Globus pallidus (tissue), 1 donor: Measurements from ENCODE around the gene BRCA1.
"Not testable (repeated sequence)": the region's sequence is repeated elsewhere in the genome, so short reads cannot be mapped to it uniquely, and the experiment has no call there.

ENCODE experiments used
- DNase-seq: peaks from one replicate; pipeline ENCODE4 v3.0.0-alpha.2; 2015; ENCODE audit warnings: low spot score

BRCA1 gene

GRCh38 chr17:43134774-43135453 lies 9.8 kb upstream of the BRCA1 start:
- DNase-seq, result no peak

GRCh38 chr17:43133439-43133838 lies 8.3 kb upstream of the BRCA1 start:
- DNase-seq, result not testable (repeated sequence)

- DNase-seq, result no peak
Measured at GRCh38 chr17:43132117-43132516, 7.0 kb upstream of the BRCA1 start.

GRCh38 chr17:43129671-43130010 lies 4.5 kb upstream of the BRCA1 start:
- no peak for DNase-seq

- not testable (repeated sequence) for DNase-seq
Measured at GRCh38 chr17:43127333-43127876, 2.2 kb upstream of the BRCA1 start.

GRCh38 chr17:43126911-43127290 lies 1.7 kb upstream of the BRCA1 start:
- no peak for DNase-seq

- no peak for DNase-seq
Measured at GRCh38 chr17:43125967-43126910, 1.1 kb upstream of the BRCA1 start.

GRCh38 chr17:43118679-43119615 lies 6.2 kb downstream of the BRCA1 start:
- DNase-seq, result no peak

GRCh38 chr17:43114151-43114552 lies 11.0 kb downstream of the BRCA1 start:
- no peak for DNase-seq

- DNase-seq, result no peak
Measured at GRCh38 chr17:43106552-43106951, 18.6 kb downstream of the BRCA1 start.

- no peak for DNase-seq
Measured at GRCh38 chr17:43105146-43105545, 20.0 kb downstream of the BRCA1 start.

GRCh38 chr17:43104665-43105064 lies 20.5 kb downstream of the BRCA1 start:
- DNase-seq, result no peak

GRCh38 chr17:43095364-43095763 lies 29.8 kb downstream of the BRCA1 start:
- not testable (repeated sequence) for DNase-seq

GRCh38 chr17:43094129-43094835 lies 30.9 kb downstream of the BRCA1 start:
- DNase-seq, result no peak

GRCh38 chr17:43092901-43093300 lies 32.3 kb downstream of the BRCA1 start:
- DNase-seq, result no peak

- DNase-seq, result no peak
Measured at GRCh38 chr17:43090022-43090421, 35.1 kb downstream of the BRCA1 start.

- DNase-seq, result no peak
Measured at GRCh38 chr17:43085474-43085873, 39.7 kb downstream of the BRCA1 start.

GRCh38 chr17:43079641-43080302 lies 45.4 kb downstream of the BRCA1 start:
- DNase-seq, result no peak

GRCh38 chr17:43074869-43075268 lies 50.3 kb downstream of the BRCA1 start:
- DNase-seq, result no peak

- no peak for DNase-seq
Measured at GRCh38 chr17:43070872-43071271, 54.3 kb downstream of the BRCA1 start.

- no peak for DNase-seq
Measured at GRCh38 chr17:43070257-43070656, 54.9 kb downstream of the BRCA1 start.
